ENCODE data around the gene HSPH1. TPM values are rescaled to one million over a fixed set of nuclear protein-coding genes. Genes with fewer than 3 reads are reported as not detected.

HSPH1 gene
- total RNA-seq, 1 donor from 2014 or later: 112 TPM

- ATAC-seq (ENCODE audit: low read depth): no peak
- POLR2A ChIA-PET: no interaction called here
- DNase-seq: no peak
Observed at GRCh38 chr13:31089649-31090048, 72.1 kb downstream of the HSPH1 start.

GRCh38 chr13:31088826-31089420, 72.8 kb downstream of the HSPH1 start:
- Mint-ChIP-seq H3K4me3 (no peak overlapping the region), H3K27ac (no peak overlapping the region), H3K27me3 (peaks cover 25% of the 10 kb centered on the region), H3K4me1 (no peaks in the 10 kb centered on the region), H3K36me3 (ENCODE audit: low read depth) (no peaks in the 10 kb centered on the region), H3K9me3 (no peaks in the 10 kb centered on the region)
- CTCF ChIA-PET: no interaction called here
- POLR2A ChIA-PET: no interaction called here
- intact Hi-C loops (cut with micrococcal nuclease): no loop called here
- ATAC-seq (ENCODE audit: low read depth) (no peak), DNase-seq (no peak)
- no peak for TF ChIP-seq CTCF (IDR thresholded peaks at IDR 0.05)

More at GRCh38 chr13:31089649-31090048, 72.1 kb downstream of the HSPH1 start:
- H3K9me3 Mint-ChIP-seq: no peaks in the 10 kb centered on the region
- H3K4me1 Mint-ChIP-seq: no peaks in the 10 kb centered on the region
- intact Hi-C loops (cut with micrococcal nuclease): no loop called here
- peaks cover 21% of the 10 kb centered on the region for H3K27me3 Mint-ChIP-seq
- H3K4me3 Mint-ChIP-seq: no peak overlapping the region
- no peaks in the 10 kb centered on the region for H3K36me3 Mint-ChIP-seq (ENCODE audit: low read depth)
- CTCF ChIA-PET: no interaction called here
- no peak overlapping the region for H3K27ac Mint-ChIP-seq
- TF ChIP-seq CTCF (IDR thresholded peaks at IDR 0.05): no peak

Other genes starting within 250 kb of the HSPH1 start
- gene TEX26, start 229.2 kb downstream of the HSPH1 start, total RNA-seq: not detected in 2 replicates
- 2.9 and 3.0 TPM in 2 replicates for gene B3GLCT, start 38.1 kb upstream of the HSPH1 start, total RNA-seq